ENCODE data around the gene NOP9. TPM values are rescaled to one million over a fixed set of nuclear protein-coding genes. Genes with fewer than 3 reads are reported as not detected.

NOP9 gene
- total RNA-seq, 4 donors from 2014 or later = 19.4 to 29.2 (median 22.8) TPM

- Histone ChIP-seq H3K36me3 (peaks cover 0 to 2% of the 10 kb centered on the region in 2 donors), H3K27ac (peak overlapping the region in 2 of 4 donors; percentile 28 to 30), H3K27me3 (peaks cover 65% of the 10 kb centered on the region), H3K9me3 (no peaks in the 10 kb centered on the region), H3K4me3 (no peak overlapping the region), H3K4me1 (peaks cover 0 to 42% (median 0%) of the 10 kb centered on the region in 3 donors)
- TF ChIP-seq CTCF (IDR thresholded peaks at IDR 0.05) = no peak
- WGBS, 2 donors (ENCODE audit: low coverage in 1 of 2) = 80 to 94% methylated on average over 1 to 2 of the region's 3 CpGs
- ATAC-seq = no peak
These were observed 17.7 kb downstream of the NOP9 start for GRCh38 chr14:24317141-24317928.

GRCh38 chr14:24321212-24321975 is 21.7 kb downstream of the NOP9 start:
- Histone ChIP-seq H3K27me3 (peaks cover 44% of the 10 kb centered on the region), H3K9me3 (no peaks in the 10 kb centered on the region), H3K36me3 (peaks cover 0 to 7% of the 10 kb centered on the region in 2 donors), H3K4me3 (no peak overlapping the region), H3K4me1 (peaks cover 0 to 10% (median 0%) of the 10 kb centered on the region in 3 donors), H3K27ac (no peak overlapping the region)
- TF ChIP-seq POLR2AphosphoS5 (IDR thresholded peaks at IDR 0.05) = no peak
- no peak for TF ChIP-seq EP300 (IDR thresholded peaks at IDR 0.05)
- TF ChIP-seq CTCF (IDR thresholded peaks at IDR 0.05) = no peak
- TF ChIP-seq POLR2A (IDR thresholded peaks at IDR 0.05) = no peak
- ATAC-seq = no peak
- 75 to 81% methylated on average over 9 to 13 of the region's 14 CpGs for WGBS, 2 donors (ENCODE audit: low coverage in 1 of 2)

GRCh38 chr14:24322672-24323071 is 23.0 kb downstream of the NOP9 start:
- peaks cover 0 to 7% of the 10 kb centered on the region in 2 donors for H3K36me3 ChIP-seq

GRCh38 chr14:24323341-24323740 is 23.7 kb downstream of the NOP9 start:
- WGBS, 2 donors (ENCODE audit: low coverage in 1 of 2) = 20% methylated on average over 1 of the region's 3 CpGs; no CpG with 5 or more reads in 1 of the 2 donors
- ATAC-seq = no peak
- H3K36me3 ChIP-seq = peaks cover 0 to 7% of the 10 kb centered on the region in 2 donors

More at GRCh38 chr14:24322672-24323071, 23.0 kb downstream of the NOP9 start:
- WGBS, 2 donors (ENCODE audit: low coverage in 1 of 2) = 43 to 47% methylated on average over 1 to 4 of the region's 10 CpGs
- H3K9me3 ChIP-seq = no peaks in the 10 kb centered on the region
- no peaks in the 10 kb centered on the region for H3K4me1 ChIP-seq
- no peak overlapping the region for H3K27ac ChIP-seq
- H3K27me3 ChIP-seq = peaks cover 31% of the 10 kb centered on the region
- no peak for TF ChIP-seq EP300 (IDR thresholded peaks at IDR 0.05)
- TF ChIP-seq POLR2AphosphoS5 (IDR thresholded peaks at IDR 0.05) = no peak
- TF ChIP-seq POLR2A (IDR thresholded peaks at IDR 0.05) = no peak
- no peak for TF ChIP-seq CTCF (IDR thresholded peaks at IDR 0.05)
- ATAC-seq = no peak
- H3K4me3 ChIP-seq = no peak overlapping the region

More at GRCh38 chr14:24323341-24323740, 23.7 kb downstream of the NOP9 start:
- TF ChIP-seq CTCF (IDR thresholded peaks at IDR 0.05) = no peak
- TF ChIP-seq POLR2AphosphoS5 (IDR thresholded peaks at IDR 0.05) = no peak
- no peak for TF ChIP-seq EP300 (IDR thresholded peaks at IDR 0.05)
- TF ChIP-seq POLR2A (IDR thresholded peaks at IDR 0.05) = no peak
- H3K4me3 ChIP-seq = no peak overlapping the region
- H3K27ac ChIP-seq = no peak overlapping the region
- peaks cover 25% of the 10 kb centered on the region for H3K27me3 ChIP-seq
- H3K9me3 ChIP-seq = no peaks in the 10 kb centered on the region
- no peaks in the 10 kb centered on the region for H3K4me1 ChIP-seq

All from gastroesophageal sphincter (tissue), 4 donors.